Gastrocnemius medialis (tissue), 4 donors: Measurements from ENCODE around the gene TMEM39B.

Experiments
- POLR2A ChIP-seq, 2 donors: fragments of 450-650 bp; IDR thresholded peaks; one replicate each; pipeline ENCODE4 v1.6.1; 2017; ENCODE audit warnings: antibody characterized with exemption in 2 of 2, mild to moderate bottlenecking in 2 of 2, moderate library complexity in 2 of 2
- TF ChIP-seq, protein P1 (sequence below), 5 experiments: fragments of 450-650 bp in 3 of 5; fragments of 200-600 bp in 2 of 5; sonication (generic) in 2 of 5; IDR thresholded peaks in 4 of 5; conservative IDR thresholded peaks in 1 of 5; 1 replicate in 4 of 5; 2 replicates in 1 of 5; pipeline ENCODE4 v1.5.1; 2016 to 2019; ENCODE audit warnings: antibody characterized with exemption in 5 of 5, mild to moderate bottlenecking in 3 of 5, moderate library complexity in 3 of 5

DNA sequence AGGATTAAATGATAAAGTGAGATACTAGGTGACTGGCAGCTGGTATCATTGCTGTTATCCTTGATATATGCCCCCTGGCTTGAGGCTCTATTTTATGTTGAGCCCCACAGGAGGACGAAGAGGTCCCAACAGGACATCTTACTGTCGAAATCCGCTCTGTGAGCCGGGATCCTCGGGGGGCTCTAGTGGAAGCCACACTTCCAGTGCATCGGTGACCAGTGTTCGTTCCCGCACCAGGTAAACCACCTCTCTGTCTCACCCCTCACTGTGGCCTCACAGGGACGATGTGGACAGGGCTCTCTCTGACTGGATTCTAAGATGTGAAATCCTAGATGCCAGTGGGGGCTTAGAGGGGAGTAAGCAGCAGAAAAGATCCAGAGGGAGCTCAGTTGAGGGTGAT lies 2.1 kb downstream of the TMEM39B start:
- TF ChIP-seq, protein P1, sequence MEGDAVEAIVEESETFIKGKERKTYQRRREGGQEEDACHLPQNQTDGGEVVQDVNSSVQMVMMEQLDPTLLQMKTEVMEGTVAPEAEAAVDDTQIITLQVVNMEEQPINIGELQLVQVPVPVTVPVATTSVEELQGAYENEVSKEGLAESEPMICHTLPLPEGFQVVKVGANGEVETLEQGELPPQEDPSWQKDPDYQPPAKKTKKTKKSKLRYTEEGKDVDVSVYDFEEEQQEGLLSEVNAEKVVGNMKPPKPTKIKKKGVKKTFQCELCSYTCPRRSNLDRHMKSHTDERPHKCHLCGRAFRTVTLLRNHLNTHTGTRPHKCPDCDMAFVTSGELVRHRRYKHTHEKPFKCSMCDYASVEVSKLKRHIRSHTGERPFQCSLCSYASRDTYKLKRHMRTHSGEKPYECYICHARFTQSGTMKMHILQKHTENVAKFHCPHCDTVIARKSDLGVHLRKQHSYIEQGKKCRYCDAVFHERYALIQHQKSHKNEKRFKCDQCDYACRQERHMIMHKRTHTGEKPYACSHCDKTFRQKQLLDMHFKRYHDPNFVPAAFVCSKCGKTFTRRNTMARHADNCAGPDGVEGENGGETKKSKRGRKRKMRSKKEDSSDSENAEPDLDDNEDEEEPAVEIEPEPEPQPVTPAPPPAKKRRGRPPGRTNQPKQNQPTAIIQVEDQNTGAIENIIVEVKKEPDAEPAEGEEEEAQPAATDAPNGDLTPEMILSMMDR (IDR thresholded peaks at IDR 0.05 in 4 of 5, conservative IDR thresholded peaks at IDR 0.05 in 1 of 5) = no peak
- TF ChIP-seq POLR2A (IDR thresholded peaks at IDR 0.05) = no peak
